A673 (cell line): ENCODE measurements around the gene GCG. TPM values are rescaled to one million over a fixed set of nuclear protein-coding genes. Genes with fewer than 3 reads are reported as not detected.

ENCODE experiments used
- BruUV-seq: library from RNA; stranded (reverse); fragments of 400-500 nt; replicated peaks from 2 replicates; lab custom pipeline; 2021; lab: Mats Ljungman, UMichigan
- CTCF ChIA-PET: fragments of 300-600 bp; sonication (Branson Sonifier 250); formaldehyde crosslinking; loops from one replicate; lab custom pipeline; 2022; ENCODE audit warnings: antibody characterized with exemption; lab: Charles Lee
- POLR2A ChIA-PET: fragments of 300-600 bp; sonication (Branson Sonifier 250); formaldehyde crosslinking; loops from one replicate; lab custom pipeline; 2022; ENCODE audit warnings: antibody characterized with exemption; ENCODE audit not compliant: low non-redundant PET; lab: Charles Lee
- DNase-seq: peaks from one replicate; pipeline ENCODE4 v3.0.0-alpha.2; 2015; ENCODE audit warnings: low spot score
- H3K27ac ChIP-seq: fragments of 200-600 bp; sonication (generic); 2 replicates; pipeline ENCODE4 v1.5.1; 2016; ENCODE audit warnings: mixed run types, low read depth, mild to moderate bottlenecking, mixed read lengths, antibody characterized with exemption, low read length; ENCODE audit not compliant: poor library complexity, severe bottlenecking
- H3K27me3 ChIP-seq: fragments of 200-600 bp; sonication (generic); replicated peaks from 2 replicates; pipeline ENCODE4 v1.6.1; 2017; ENCODE audit warnings: mixed run types, low read depth, mild to moderate bottlenecking, mixed read lengths, antibody characterized with exemption, low read length; ENCODE audit not compliant: insufficient read depth, poor library complexity
- H3K36me3 ChIP-seq: fragments of 200-600 bp; sonication (generic); 2 replicates; pipeline ENCODE4 v1.6.1; 2016; ENCODE audit warnings: mixed run types, mild to moderate bottlenecking, mixed read lengths, antibody characterized with exemption, low read length; ENCODE audit not compliant: insufficient read depth, poor library complexity, severe bottlenecking
- H3K4me1 ChIP-seq: fragments of 200-600 bp; sonication (generic); 2 replicates; pipeline ENCODE4 v1.6.1; 2017; ENCODE audit warnings: mixed run types, mild to moderate bottlenecking, mixed read lengths, antibody characterized with exemption, low read length; ENCODE audit not compliant: insufficient read depth, poor library complexity, severe bottlenecking
- H3K4me3 ChIP-seq: fragments of 200-600 bp; sonication (generic); 2 replicates; pipeline ENCODE4 v1.5.1; 2016; ENCODE audit warnings: low read depth, mixed run types, mild to moderate bottlenecking, mixed read lengths, low read length; ENCODE audit not compliant: poor library complexity, severe bottlenecking
- H3K9me3 ChIP-seq: fragments of 200-600 bp; sonication (generic); 2 replicates; pipeline ENCODE4 v1.6.1; 2016; ENCODE audit warnings: mixed run types, low read depth, mild to moderate bottlenecking, mixed read lengths, antibody characterized with exemption, low read length; ENCODE audit not compliant: poor library complexity, severe bottlenecking
- CTCF ChIP-seq: fragments of 300-800, 200-600 bp; sonication (generic); conservative IDR thresholded peaks from 2 replicates; pipeline ENCODE4 v1.5.1; 2017; ENCODE audit warnings: low read depth, mild to moderate bottlenecking, antibody characterized with exemption, low read length, moderate library complexity, mixed read lengths
- EZH2 ChIP-seq: fragments of 200-600 bp; sonication (generic); IDR thresholded peaks from 2 replicates; pipeline ENCODE4 v1.6.1; 2017; ENCODE audit warnings: borderline replicate concordance, low read depth, mild to moderate bottlenecking, mixed read lengths, antibody characterized with exemption, low read length; ENCODE audit not compliant: poor library complexity, severe bottlenecking
- intact Hi-C: fragments of 100-400 bp; cut with micrococcal nuclease; formaldehyde crosslinking; loops from one replicate; pipeline ENCODE4 v1.10.0; 2022; ENCODE audit not compliant: unreplicated experiment
- total RNA-seq: library from RNA; stranded (reverse); gene quantifications from 2 replicates; pipeline ENCODE4 v1.2.3, GENCODE V29; 2021

The GCG gene
- total RNA-seq, 1 experiment from 2014 or later, result not detected

- intact Hi-C loops, result no loop called here
- DNase-seq, result no peak
- BruUV-seq, result no TSS peak
- Histone ChIP-seq H3K4me1 (no peaks in the 10 kb centered on the region), H3K27ac (no peak overlapping the region), H3K27me3 (no peaks in the 10 kb centered on the region), H3K9me3 (no peaks in the 10 kb centered on the region), H3K4me3 (no peak overlapping the region), H3K36me3 (no peaks in the 10 kb centered on the region)
- ChIA-PET POLR2A (no interaction called here), CTCF (no interaction called here)
- no peak for TF ChIP-seq CTCF
- TF ChIP-seq EZH2, result no peak
These were observed 14.7 kb upstream of the GCG start for GRCh38 chr2:162166745-162167144.

- ChIA-PET CTCF (no interaction called here), POLR2A (no interaction called here)
- Histone ChIP-seq H3K27me3 (no peaks in the 10 kb centered on the region), H3K36me3 (no peaks in the 10 kb centered on the region), H3K27ac (no peak overlapping the region), H3K9me3 (no peaks in the 10 kb centered on the region), H3K4me1 (no peaks in the 10 kb centered on the region), H3K4me3 (no peak overlapping the region)
- BruUV-seq, result no TSS peak
- TF ChIP-seq EZH2 (no peak), CTCF (no peak)
- intact Hi-C loops, result no loop called here
- DNase-seq, result no peak
These were observed 14.1 kb upstream of the GCG start for GRCh38 chr2:162166174-162166573.

- Histone ChIP-seq H3K4me3 (no peak overlapping the region), H3K27ac (no peak overlapping the region), H3K4me1 (no peaks in the 10 kb centered on the region), H3K36me3 (no peaks in the 10 kb centered on the region), H3K27me3 (no peaks in the 10 kb centered on the region), H3K9me3 (no peaks in the 10 kb centered on the region)
- no peak for DNase-seq
- ChIA-PET POLR2A (no interaction called here), CTCF (no interaction called here)
- no TSS peak for BruUV-seq
- TF ChIP-seq CTCF, result no peak
- no peak for TF ChIP-seq EZH2
- intact Hi-C loops, result no loop called here
These were observed 12.8 kb upstream of the GCG start for GRCh38 chr2:162164802-162165201.
